VCaP (cell line): ENCODE results near the gene GRK4.

Experiments used
- H3K27ac ChIP-seq: fragments of 450-650 bp; 2 replicates; pipeline ENCODE4 v1.5.1; 2017
- CTCF ChIP-seq: fragments of 450-650 bp; conservative IDR thresholded peaks from 2 replicates; pipeline ENCODE4 v1.5.1; 2017; ENCODE audit warnings: mild to moderate bottlenecking, moderate library complexity

GRK4 gene

GRCh38 chr4:3010998-3011397, 47.6 kb downstream of the GRK4 start:
- H3K27ac ChIP-seq, result no peak overlapping the region
- no peak for TF ChIP-seq CTCF

- no peak for TF ChIP-seq CTCF
- H3K27ac ChIP-seq, result no peak overlapping the region
Measured at GRCh38 chr4:3011456-3012220, 48.3 kb downstream of the GRK4 start.

- TF ChIP-seq CTCF, result no peak
- no peak overlapping the region for H3K27ac ChIP-seq
Measured at GRCh38 chr4:3013323-3013722, 50.0 kb downstream of the GRK4 start.

- H3K27ac ChIP-seq, result no peak overlapping the region
- TF ChIP-seq CTCF, result no peak
Measured at GRCh38 chr4:3013839-3014350, 50.5 kb downstream of the GRK4 start.

- H3K27ac ChIP-seq, result no peak overlapping the region
- TF ChIP-seq CTCF, result no peak
Measured at GRCh38 chr4:3016961-3017360, 53.6 kb downstream of the GRK4 start.

- no peak for TF ChIP-seq CTCF
- no peak overlapping the region for H3K27ac ChIP-seq
Measured at GRCh38 chr4:3017504-3017903, 54.1 kb downstream of the GRK4 start.

- TF ChIP-seq CTCF, result no peak
- H3K27ac ChIP-seq, result no peak overlapping the region
Measured at GRCh38 chr4:3019145-3019846, 55.9 kb downstream of the GRK4 start.
